HEK293 (cell line): ENCODE data around the gene CDK6.

Source experiments
- CTCF ChIP-seq: fragments of 450-650 bp; formaldehyde crosslinking; IDR thresholded peaks from 2 replicates; pipeline ENCODE4 v1.5.1; 2016; ENCODE audit warnings: missing biosample characterization, missing genetic modification characterization
- HIC1 ChIP-seq: fragments of 450-650 bp; formaldehyde crosslinking; IDR thresholded peaks from 2 replicates; pipeline ENCODE4 v1.5.1; 2016; ENCODE audit warnings: missing biosample characterization, missing genetic modification characterization
- IKZF3 ChIP-seq: fragments of 450-650 bp; IDR thresholded peaks from 2 replicates; pipeline ENCODE4 v1.5.0; 2018; ENCODE audit warnings: missing biosample characterization, mild to moderate bottlenecking, missing genetic modification characterization, moderate library complexity
- PATZ1 ChIP-seq: fragments of 450-650 bp; formaldehyde crosslinking; IDR thresholded peaks from 2 replicates; pipeline ENCODE4 v1.5.1; 2016; ENCODE audit warnings: missing biosample characterization, missing genetic modification characterization
- SP3 ChIP-seq: fragments of 450-650 bp; formaldehyde crosslinking; IDR thresholded peaks from 2 replicates; pipeline ENCODE4 v1.5.1; 2016; ENCODE audit warnings: missing biosample characterization, missing genetic modification characterization
- ZBTB49 ChIP-seq: fragments of 450-650 bp; formaldehyde crosslinking; IDR thresholded peaks from 2 replicates; pipeline ENCODE4 v1.5.1; 2016; ENCODE audit warnings: missing biosample characterization, missing genetic modification characterization, low read depth
- ZNF148 ChIP-seq: fragments of 450-650 bp; formaldehyde crosslinking; IDR thresholded peaks from 2 replicates; pipeline ENCODE4 v1.5.0; 2017; ENCODE audit warnings: missing biosample characterization, missing genetic modification characterization, borderline replicate concordance
- ZNF169 ChIP-seq: fragments of 450-650 bp; formaldehyde crosslinking; IDR thresholded peaks from 2 replicates; pipeline ENCODE4 v1.5.1; 2016; ENCODE audit warnings: missing biosample characterization, missing genetic modification characterization
- ZNF2 ChIP-seq: fragments of 450-650 bp; formaldehyde crosslinking; IDR thresholded peaks from 2 replicates; pipeline ENCODE4 v1.5.1; 2016; ENCODE audit warnings: missing biosample characterization, missing genetic modification characterization
- ZNF248 ChIP-seq: fragments of 450-650 bp; formaldehyde crosslinking; IDR thresholded peaks from 2 replicates; pipeline ENCODE4 v1.5.1; 2017; ENCODE audit warnings: missing biosample characterization, missing genetic modification characterization
- ZNF266 ChIP-seq: fragments of 450-650 bp; formaldehyde crosslinking; IDR thresholded peaks from 2 replicates; pipeline ENCODE4 v1.5.1; 2016; ENCODE audit warnings: missing biosample characterization, missing genetic modification characterization, low read depth
- ZNF292 ChIP-seq: fragments of 450-650 bp; formaldehyde crosslinking; IDR thresholded peaks from 2 replicates; pipeline ENCODE4 v1.5.1; 2016; ENCODE audit warnings: low read depth, missing biosample characterization, missing genetic modification characterization, borderline replicate concordance
- ZNF302 ChIP-seq: fragments of 450-650 bp; formaldehyde crosslinking; IDR thresholded peaks from 2 replicates; pipeline ENCODE4 v1.5.1; 2016; ENCODE audit warnings: missing biosample characterization, missing genetic modification characterization, low read depth
- ZNF362 ChIP-seq: fragments of 450-650 bp; formaldehyde crosslinking; IDR thresholded peaks from 2 replicates; pipeline ENCODE4 v1.5.1; 2016; ENCODE audit warnings: missing biosample characterization, missing genetic modification characterization
- ZNF366 ChIP-seq: fragments of 450-650 bp; formaldehyde crosslinking; conservative IDR thresholded peaks from 2 replicates; pipeline ENCODE4 v1.5.1; 2016; ENCODE audit warnings: missing biosample characterization, missing genetic modification characterization
- ZNF37A ChIP-seq: fragments of 450-650 bp; IDR thresholded peaks from 2 replicates; pipeline ENCODE4 v1.5.1; 2018; ENCODE audit warnings: missing biosample characterization, missing genetic modification characterization
- ZNF394 ChIP-seq: fragments of 450-650 bp; formaldehyde crosslinking; IDR thresholded peaks from 2 replicates; pipeline ENCODE4 v1.5.1; 2016; ENCODE audit warnings: missing biosample characterization, missing genetic modification characterization, mild to moderate bottlenecking, moderate library complexity, borderline replicate concordance
- ZNF433 ChIP-seq: fragments of 450-650 bp; formaldehyde crosslinking; IDR thresholded peaks from 2 replicates; pipeline ENCODE4 v1.5.1; 2016; ENCODE audit warnings: missing biosample characterization, missing genetic modification characterization, low read depth
- ZNF449 ChIP-seq: fragments of 450-650 bp; formaldehyde crosslinking; IDR thresholded peaks from 2 replicates; pipeline ENCODE4 v1.5.1; 2017; ENCODE audit warnings: missing biosample characterization, mild to moderate bottlenecking, missing genetic modification characterization, moderate library complexity
- ZNF580 ChIP-seq: fragments of 450-650 bp; formaldehyde crosslinking; IDR thresholded peaks from 2 replicates; pipeline ENCODE4 v1.5.1; 2016; ENCODE audit warnings: missing biosample characterization, missing genetic modification characterization
- ZNF600 ChIP-seq: fragments of 450-650 bp; formaldehyde crosslinking; IDR thresholded peaks from 2 replicates; pipeline ENCODE4 v1.5.1; 2016; ENCODE audit warnings: missing biosample characterization, missing genetic modification characterization
- ZNF623 ChIP-seq: fragments of 450-650 bp; formaldehyde crosslinking; IDR thresholded peaks from 2 replicates; pipeline ENCODE4 v1.5.1; 2016; ENCODE audit warnings: missing biosample characterization, missing genetic modification characterization
- ZNF768 ChIP-seq: fragments of 450-650 bp; formaldehyde crosslinking; IDR thresholded peaks from 2 replicates; pipeline ENCODE4 v1.5.1; 2018; ENCODE audit warnings: missing biosample characterization, mild to moderate bottlenecking, missing genetic modification characterization
- ZNF792 ChIP-seq: fragments of 450-650 bp; formaldehyde crosslinking; IDR thresholded peaks from 2 replicates; pipeline ENCODE4 v1.5.1; 2016; ENCODE audit warnings: missing biosample characterization, missing genetic modification characterization
- ZXDB ChIP-seq: fragments of 450-650 bp; formaldehyde crosslinking; IDR thresholded peaks from 2 replicates; pipeline ENCODE4 v1.5.1; 2016; ENCODE audit warnings: missing biosample characterization, missing genetic modification characterization

Gene CDK6

GRCh38 chr7:92833024-92833765 lies 3.2 kb downstream of the CDK6 start (continued):
- no peak for TF ChIP-seq ZNF580 (tag by site-specific recombination)
- no peak for TF ChIP-seq ZNF302 (tag by site-specific recombination)
- TF ChIP-seq CTCF (tag by site-specific recombination): peak; percentile 95
- TF ChIP-seq ZNF37A: no peak
- no peak for TF ChIP-seq ZNF266
- no peak for TF ChIP-seq ZNF366 (tag by site-specific recombination)
- peak; percentile 69 for TF ChIP-seq PATZ1 (tag by site-specific recombination)
- TF ChIP-seq ZNF449 (tag by site-specific recombination): no peak; the same call in 1 of the 2 replicates
- no peak for TF ChIP-seq IKZF3 (tag by site-specific recombination)
- no peak for TF ChIP-seq ZNF623 (tag by site-specific recombination)
- peak; percentile 15; the same call in 1 of the 2 replicates for TF ChIP-seq ZNF394 (tag by site-specific recombination)
- no peak for TF ChIP-seq ZBTB49 (tag by site-specific recombination)
- no peak for TF ChIP-seq ZNF169 (tag by site-specific recombination)
- no peak for TF ChIP-seq ZXDB (tag by site-specific recombination)
- TF ChIP-seq ZNF248 (tag by site-specific recombination): no peak
- no peak; the same call in 1 of the 2 replicates for TF ChIP-seq ZNF2 (tag by site-specific recombination)
- TF ChIP-seq SP3 (tag by site-specific recombination): no peak
- no peak for TF ChIP-seq ZNF768 (tag by site-specific recombination)
- no peak for TF ChIP-seq ZNF362 (tag by site-specific recombination)
- TF ChIP-seq ZNF792: no peak; the same call in 1 of the 2 replicates
- TF ChIP-seq ZNF600 (tag by site-specific recombination): no peak; the same call in 1 of the 2 replicates
- TF ChIP-seq ZNF292: no peak
- TF ChIP-seq ZNF148 (tag by site-specific recombination): no peak
- peak; percentile 72; the same call in 1 of the 2 replicates for TF ChIP-seq HIC1 (tag by site-specific recombination)
- no peak for TF ChIP-seq ZNF433 (tag by site-specific recombination)
